HepG2 (cell line): ENCODE results near the gene FYTTD1. TPM values are rescaled to one million over a fixed set of nuclear protein-coding genes. Genes with fewer than 3 reads are reported as not detected.
A peak's percentile ranks its signal among the peaks of the same experiment; 100 is the strongest.

ENCODE experiments used
- AKAP8 ChIP-seq: sonication (generic); formaldehyde crosslinking; IDR thresholded peaks from 2 replicates; pipeline ENCODE4 v1.5.1; 2020; ENCODE audit warnings: mild to moderate bottlenecking, missing genetic modification reagents
- ASH2L ChIP-seq: fragments of 300-600, 200-600 bp; sonication (generic); IDR thresholded peaks from 2 replicates; pipeline ENCODE4 v1.7.0; 2017; ENCODE audit warnings: low read depth, mild to moderate bottlenecking, moderate library complexity, mixed read lengths, low read length; ENCODE audit not compliant: insufficient read length
- BCL6 ChIP-seq: IDR thresholded peaks from 2 replicates; pipeline ENCODE4 v1.6.1; 2016; ENCODE audit warnings: missing genetic modification reagents, missing compliant biosample characterization
- CENPT ChIP-seq: sonication (generic); formaldehyde crosslinking; IDR thresholded peaks from 2 replicates; pipeline ENCODE4 v1.8.0; 2022; ENCODE audit warnings: low read depth, mild to moderate bottlenecking, moderate library complexity, missing genetic modification reagents
- GPN1 ChIP-seq: sonication (generic); formaldehyde crosslinking; IDR thresholded peaks from 2 replicates; pipeline ENCODE4 v1.5.1; 2020; ENCODE audit warnings: missing genetic modification reagents, borderline replicate concordance
- ISX ChIP-seq: sonication (generic); formaldehyde crosslinking; conservative IDR thresholded peaks from 2 replicates; pipeline ENCODE4 v1.5.0; 2020; ENCODE audit warnings: missing genetic modification reagents
- JUN ChIP-seq: sonication (generic); formaldehyde crosslinking; IDR thresholded peaks from 2 replicates; pipeline ENCODE4 v1.4.0; 2020; ENCODE audit warnings: mild to moderate bottlenecking, missing genetic modification reagents
- JUND ChIP-seq: sonication (generic); formaldehyde crosslinking; IDR thresholded peaks from 2 replicates; pipeline ENCODE4 v1.8.0; 2022; ENCODE audit warnings: mild to moderate bottlenecking, missing genetic modification reagents
- MAZ ChIP-seq, 2 experiments: sonication (generic) in 1 of 2; formaldehyde crosslinking in 1 of 2; IDR thresholded peaks; 2 replicates each; pipeline versions ENCODE4 v1.5.0 to v1.6.1; 2012 to 2020; ENCODE audit warnings: low read depth in 2 of 2, mild to moderate bottlenecking in 2 of 2, borderline replicate concordance in 1 of 2, improper control_type of control experiment in 1 of 2, low read length in 1 of 2, missing genetic modification reagents in 1 of 2, moderate library complexity in 1 of 2
- NFYC ChIP-seq: IDR thresholded peaks from 2 replicates; pipeline ENCODE4 v1.6.1; 2016; ENCODE audit warnings: missing genetic modification reagents, missing compliant biosample characterization
- NR2F1 ChIP-seq, 2 experiments: fragments of 450-650 bp in 1 of 2; formaldehyde crosslinking in 1 of 2; IDR thresholded peaks; 2 replicates each; pipeline versions ENCODE4 v1.5.0 to v1.6.1; 2016 to 2020; ENCODE audit warnings: mild to moderate bottlenecking in 1 of 2, missing compliant biosample characterization in 1 of 2, missing genetic modification reagents in 1 of 2, moderate library complexity in 1 of 2
- PCBP1 ChIP-seq: fragments of 200-400 bp; formaldehyde crosslinking; IDR thresholded peaks from 2 replicates; pipeline ENCODE4 v1.6.1; 2017; ENCODE audit warnings: mild to moderate bottlenecking, low read depth, low read length, borderline replicate concordance
- PRPF4 ChIP-seq: fragments of 200-400 bp; formaldehyde crosslinking; IDR thresholded peaks from 2 replicates; pipeline ENCODE4 v1.6.1; 2016; ENCODE audit warnings: low read length, low read depth; ENCODE audit not compliant: poor library complexity, severe bottlenecking
- RFXAP ChIP-seq: sonication (generic); formaldehyde crosslinking; IDR thresholded peaks from 2 replicates; pipeline ENCODE4 v1.4.0; 2020; ENCODE audit warnings: missing genetic modification reagents, borderline replicate concordance
- RXRB ChIP-seq: IDR thresholded peaks from 2 replicates; pipeline ENCODE4 v1.6.1; 2016; ENCODE audit warnings: borderline replicate concordance, missing genetic modification reagents, missing compliant biosample characterization
- SKI ChIP-seq: fragments of 450-650 bp; IDR thresholded peaks from one replicate; pipeline ENCODE4 v1.6.1; 2018; ENCODE audit warnings: mild to moderate bottlenecking; ENCODE audit not compliant: partially characterized antibody
- SUZ12 ChIP-seq: fragments of 150-350 bp; IDR thresholded peaks from 2 replicates; pipeline ENCODE4 v1.6.1; 2014; ENCODE audit warnings: low read depth, low read length
- YEATS2 ChIP-seq: sonication (generic); formaldehyde crosslinking; IDR thresholded peaks from 2 replicates; pipeline ENCODE4 v1.4.0; 2020; ENCODE audit warnings: missing genetic modification reagents, borderline replicate concordance
- ZNF333 ChIP-seq: sonication (generic); formaldehyde crosslinking; IDR thresholded peaks from 2 replicates; pipeline ENCODE4 v1.4.0; 2020; ENCODE audit warnings: mild to moderate bottlenecking, missing genetic modification reagents, borderline replicate concordance
- ZNF34 ChIP-seq: sonication (generic); formaldehyde crosslinking; IDR thresholded peaks from 2 replicates; pipeline ENCODE4 v1.4.0; 2020; ENCODE audit warnings: mild to moderate bottlenecking, missing genetic modification reagents, borderline replicate concordance
- ZNF460 ChIP-seq: sonication (generic); formaldehyde crosslinking; IDR thresholded peaks from 2 replicates; pipeline ENCODE4 v1.5.1; 2020; ENCODE audit warnings: missing genetic modification reagents, mild to moderate bottlenecking, borderline replicate concordance
- ZNF543 ChIP-seq: sonication (generic); formaldehyde crosslinking; IDR thresholded peaks from 2 replicates; pipeline ENCODE4 v1.4.0; 2020; ENCODE audit warnings: mild to moderate bottlenecking, missing genetic modification reagents
- ZNF552 ChIP-seq: sonication (generic); formaldehyde crosslinking; IDR thresholded peaks from 2 replicates; pipeline ENCODE4 v1.9.0; 2022; ENCODE audit warnings: missing genetic modification reagents, mild to moderate bottlenecking, borderline replicate concordance
- ZNF737 ChIP-seq: sonication (generic); formaldehyde crosslinking; IDR thresholded peaks from 2 replicates; pipeline ENCODE4 v1.5.0; 2020; ENCODE audit warnings: missing genetic modification reagents, mild to moderate bottlenecking, borderline replicate concordance
- polyA plus RNA-seq, 8 experiments: library from polyadenylated mRNA; depleted of rRNA in 3 of 8; stranded (reverse) in 7 of 8; unstranded in 1 of 8; fragments of >200 nt; fragmentation: Illumina TruSeq in 4 of 8; extraction: Trizol in 4 of 8; gene quantifications; 2 replicates each; pipeline versions ENCODE4 v1.2.1 to v1.2.3, GENCODE V29; 2011 to 2016; ENCODE audit warnings: low read depth in 4 of 8, missing spikeins in 1 of 8, mixed read lengths in 1 of 8; ENCODE audit not compliant: insufficient read depth in 1 of 8
- total RNA-seq, 5 experiments: library from RNA; depleted of rRNA; stranded (reverse); fragments of >200 nt; fragmentation: Illumina TruSeq; extraction: Trizol; gene quantifications; 2 replicates each; pipeline ENCODE4 v1.2.3, GENCODE V29; 2016; ENCODE audit warnings: low read depth in 1 of 5
- TF ChIP-seq, protein P1 (sequence below): sonication (generic); formaldehyde crosslinking; conservative IDR thresholded peaks from 2 replicates; pipeline ENCODE4 v1.4.0; 2020; ENCODE audit warnings: missing genetic modification reagents
- TF ChIP-seq, protein P2 (sequence below): IDR thresholded peaks from 2 replicates; pipeline ENCODE4 v1.6.1; 2012; ENCODE audit warnings: low read length, improper control_type of control experiment

The FYTTD1 gene
- total and polyA plus RNA-seq, 2 of the 13 experiments (the other 11 are each of a cell fraction or from before 2014, with no cell fraction given) = 6.5 to 28.8 TPM

DNA sequence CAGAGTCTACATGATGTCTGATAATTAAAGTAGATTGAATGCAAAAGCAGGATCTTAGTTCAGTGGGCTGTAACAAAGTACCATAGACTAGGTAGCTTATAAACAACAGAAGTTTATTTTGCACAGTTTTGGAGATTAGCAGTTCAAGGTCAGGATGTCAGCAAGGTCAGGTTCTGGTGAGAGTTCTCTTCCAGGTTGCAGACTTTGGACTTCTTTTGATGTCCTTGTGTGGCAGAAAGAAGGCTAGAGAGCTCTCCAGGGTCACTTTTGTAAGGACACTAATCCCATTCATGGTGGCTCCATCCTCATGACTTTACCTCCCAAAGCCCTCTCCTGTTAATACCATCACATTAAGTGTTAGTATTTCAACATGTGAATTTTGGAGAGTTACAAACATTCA lies 12.1 kb downstream of the FYTTD1 start (continued):
- TF ChIP-seq ZNF737 (CRISPR knock-in tag) (no peak), ZNF552 (CRISPR knock-in tag) (no peak), PCBP1 (no peak), SUZ12 (no peak), JUND (no peak), GPN1 (CRISPR knock-in tag) (no peak), YEATS2 (CRISPR knock-in tag) (no peak), ZNF34 (CRISPR knock-in tag) (no peak), JUN (no peak), BCL6 (peak; percentile 31; the same call in 1 of the 2 replicates), ZNF543 (CRISPR knock-in tag) (no peak), SKI (no peak), NFYC (CRISPR knock-in tag) (no peak), ZNF333 (CRISPR knock-in tag) (no peak), RFXAP (CRISPR knock-in tag) (no peak), NR2F1 (CRISPR knock-in tag; IDR thresholded peaks at IDR 0.05) (peak in 1 of 2 experiments; percentile 86; a peak in 2 of 4 replicates), ASH2L (no peak), MAZ (IDR thresholded peaks at IDR 0.05; ENCODE audit: borderline replicate concordance, low read depth, low read length) (no peak), MAZ (CRISPR knock-in tag; IDR thresholded peaks at IDR 0.05; ENCODE audit: low read depth) (no peak), CENPT (CRISPR knock-in tag) (no peak), ZNF460 (CRISPR knock-in tag) (no peak), AKAP8 (CRISPR knock-in tag) (no peak), PRPF4 (no peak), RXRB (CRISPR knock-in tag) (0 out of 2 replicates have a peak, but pooled peaks have one; percentile 31), ISX (CRISPR knock-in tag) (no peak)
- TF ChIP-seq, protein P1, sequence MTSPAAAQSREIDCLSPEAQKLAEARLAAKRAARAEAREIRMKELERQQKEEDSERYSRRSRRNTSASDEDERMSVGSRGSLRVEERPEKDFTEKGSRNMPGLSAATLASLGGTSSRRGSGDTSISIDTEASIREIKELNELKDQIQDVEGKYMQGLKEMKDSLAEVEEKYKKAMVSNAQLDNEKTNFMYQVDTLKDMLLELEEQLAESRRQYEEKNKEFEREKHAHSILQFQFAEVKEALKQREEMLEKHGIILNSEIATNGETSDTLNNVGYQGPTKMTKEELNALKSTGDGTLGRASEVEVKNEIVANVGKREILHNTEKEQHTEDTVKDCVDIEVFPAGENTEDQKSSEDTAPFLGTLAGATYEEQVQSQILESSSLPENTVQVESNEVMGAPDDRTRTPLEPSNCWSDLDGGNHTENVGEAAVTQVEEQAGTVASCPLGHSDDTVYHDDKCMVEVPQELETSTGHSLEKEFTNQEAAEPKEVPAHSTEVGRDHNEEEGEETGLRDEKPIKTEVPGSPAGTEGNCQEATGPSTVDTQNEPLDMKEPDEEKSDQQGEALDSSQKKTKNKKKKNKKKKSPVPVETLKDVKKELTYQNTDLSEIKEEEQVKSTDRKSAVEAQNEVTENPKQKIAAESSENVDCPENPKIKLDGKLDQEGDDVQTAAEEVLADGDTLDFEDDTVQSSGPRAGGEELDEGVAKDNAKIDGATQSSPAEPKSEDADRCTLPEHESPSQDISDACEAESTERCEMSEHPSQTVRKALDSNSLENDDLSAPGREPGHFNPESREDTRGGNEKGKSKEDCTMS (CRISPR knock-in tag) = no peak
- TF ChIP-seq, protein P2, sequence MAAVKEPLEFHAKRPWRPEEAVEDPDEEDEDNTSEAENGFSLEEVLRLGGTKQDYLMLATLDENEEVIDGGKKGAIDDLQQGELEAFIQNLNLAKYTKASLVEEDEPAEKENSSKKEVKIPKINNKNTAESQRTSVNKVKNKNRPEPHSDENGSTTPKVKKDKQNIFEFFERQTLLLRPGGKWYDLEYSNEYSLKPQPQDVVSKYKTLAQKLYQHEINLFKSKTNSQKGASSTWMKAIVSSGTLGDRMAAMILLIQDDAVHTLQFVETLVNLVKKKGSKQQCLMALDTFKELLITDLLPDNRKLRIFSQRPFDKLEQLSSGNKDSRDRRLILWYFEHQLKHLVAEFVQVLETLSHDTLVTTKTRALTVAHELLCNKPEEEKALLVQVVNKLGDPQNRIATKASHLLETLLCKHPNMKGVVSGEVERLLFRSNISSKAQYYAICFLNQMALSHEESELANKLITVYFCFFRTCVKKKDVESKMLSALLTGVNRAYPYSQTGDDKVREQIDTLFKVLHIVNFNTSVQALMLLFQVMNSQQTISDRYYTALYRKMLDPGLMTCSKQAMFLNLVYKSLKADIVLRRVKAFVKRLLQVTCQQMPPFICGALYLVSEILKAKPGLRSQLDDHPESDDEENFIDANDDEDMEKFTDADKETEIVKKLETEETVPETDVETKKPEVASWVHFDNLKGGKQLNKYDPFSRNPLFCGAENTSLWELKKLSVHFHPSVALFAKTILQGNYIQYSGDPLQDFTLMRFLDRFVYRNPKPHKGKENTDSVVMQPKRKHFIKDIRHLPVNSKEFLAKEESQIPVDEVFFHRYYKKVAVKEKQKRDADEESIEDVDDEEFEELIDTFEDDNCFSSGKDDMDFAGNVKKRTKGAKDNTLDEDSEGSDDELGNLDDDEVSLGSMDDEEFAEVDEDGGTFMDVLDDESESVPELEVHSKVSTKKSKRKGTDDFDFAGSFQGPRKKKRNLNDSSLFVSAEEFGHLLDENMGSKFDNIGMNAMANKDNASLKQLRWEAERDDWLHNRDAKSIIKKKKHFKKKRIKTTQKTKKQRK = no peak
